NCI-H187 (cell line): Measurements from ENCODE around the gene MYB.

Source experiments
- DNase-seq, 2 experiments: peaks; one replicate each; lab custom pipeline; 2025; lab: John Stamatoyannopoulos, UW

The MYB gene

GRCh38 chr6:135188718-135189117 is 7.6 kb downstream of the MYB start:
- DNase-seq, result no peak

- no peak for DNase-seq
Observed at GRCh38 chr6:135189344-135189743, 8.2 kb downstream of the MYB start.

- no peak for DNase-seq
Observed at GRCh38 chr6:135191508-135192255, 10.6 kb downstream of the MYB start.

GRCh38 chr6:135192256-135193174 is 11.4 kb downstream of the MYB start:
- DNase-seq, result no peak

- DNase-seq, result no peak
Observed at GRCh38 chr6:135193221-135193620, 12.1 kb downstream of the MYB start.

- DNase-seq, result no peak
Observed at GRCh38 chr6:135195041-135195440, 13.9 kb downstream of the MYB start.

GRCh38 chr6:135195522-135195921 is 14.4 kb downstream of the MYB start:
- no peak for DNase-seq

GRCh38 chr6:135196739-135197510 is 15.8 kb downstream of the MYB start:
- no peak for DNase-seq

GRCh38 chr6:135202836-135203235 is 21.7 kb downstream of the MYB start:
- DNase-seq, result no peak

- DNase-seq, result no peak
Observed at GRCh38 chr6:135204951-135205350, 23.8 kb downstream of the MYB start.

GRCh38 chr6:135209803-135210202 is 28.7 kb downstream of the MYB start:
- DNase-seq, result no peak

- DNase-seq, result no peak
Observed at GRCh38 chr6:135210632-135211305, 29.7 kb downstream of the MYB start.

GRCh38 chr6:135211306-135211702 is 30.2 kb downstream of the MYB start:
- no peak for DNase-seq

GRCh38 chr6:135212020-135212806 is 31.1 kb downstream of the MYB start:
- DNase-seq, result no peak

- DNase-seq, result no peak
Observed at GRCh38 chr6:135212935-135213334, 31.8 kb downstream of the MYB start.

- DNase-seq, result no peak
Observed at GRCh38 chr6:135213616-135214015, 32.5 kb downstream of the MYB start.

GRCh38 chr6:135215160-135215559 is 34.1 kb downstream of the MYB start:
- no peak for DNase-seq

GRCh38 chr6:135215563-135215962 is 34.5 kb downstream of the MYB start:
- DNase-seq, result no peak

- DNase-seq, result no peak
Observed at GRCh38 chr6:135217663-135218062, 36.6 kb downstream of the MYB start.

GRCh38 chr6:135219346-135219745 is 38.2 kb downstream of the MYB start:
- no peak for DNase-seq

- no peak for DNase-seq
Observed at GRCh38 chr6:135221042-135221441, 39.9 kb downstream of the MYB start.
